ENCODE data around the gene PPFIBP2. TPM values are rescaled to one million over a fixed set of nuclear protein-coding genes. Genes with fewer than 3 reads are reported as not detected.
"Not testable (repeated sequence)": the region's sequence is repeated elsewhere in the genome, so short reads cannot be mapped to it uniquely, and the experiment has no call there.

The PPFIBP2 gene
- total RNA-seq, 1 experiment from 2014 or later, result 2.5 TPM

GRCh38 chr11:7499081-7499480 is 14.7 kb upstream of the PPFIBP2 start:
- DNase-seq (ENCODE audit: low read depth), result no peak

GRCh38 chr11:7500251-7500650 is 13.5 kb upstream of the PPFIBP2 start:
- no peak for DNase-seq (ENCODE audit: low read depth)

GRCh38 chr11:7501251-7501650 is 12.5 kb upstream of the PPFIBP2 start:
- DNase-seq (ENCODE audit: low read depth), result no peak

DNA sequence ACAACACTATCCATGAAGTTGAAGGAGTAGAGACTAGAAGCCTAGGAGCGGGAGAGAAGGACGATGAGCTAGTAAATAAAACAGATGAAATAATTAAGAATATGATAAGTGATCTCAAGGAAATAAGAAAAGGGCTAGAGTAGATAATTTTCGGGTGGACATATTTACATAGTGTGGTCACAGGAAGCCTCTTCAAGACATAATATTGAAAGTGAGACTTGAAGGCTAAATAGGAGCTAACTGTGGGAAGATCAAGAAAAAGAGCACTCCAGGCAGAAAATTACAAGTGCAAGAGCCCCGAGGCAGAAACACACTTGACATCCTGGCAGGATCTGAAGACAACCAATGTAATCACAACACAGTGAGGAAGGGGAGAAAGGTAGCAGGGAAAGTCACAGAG is 11.9 kb upstream of the PPFIBP2 start:
- no peak for DNase-seq (ENCODE audit: low read depth)

- DNase-seq (ENCODE audit: low read depth), result no peak
Measured at GRCh38 chr11:7506243-7506642, 7.6 kb upstream of the PPFIBP2 start.

DNA sequence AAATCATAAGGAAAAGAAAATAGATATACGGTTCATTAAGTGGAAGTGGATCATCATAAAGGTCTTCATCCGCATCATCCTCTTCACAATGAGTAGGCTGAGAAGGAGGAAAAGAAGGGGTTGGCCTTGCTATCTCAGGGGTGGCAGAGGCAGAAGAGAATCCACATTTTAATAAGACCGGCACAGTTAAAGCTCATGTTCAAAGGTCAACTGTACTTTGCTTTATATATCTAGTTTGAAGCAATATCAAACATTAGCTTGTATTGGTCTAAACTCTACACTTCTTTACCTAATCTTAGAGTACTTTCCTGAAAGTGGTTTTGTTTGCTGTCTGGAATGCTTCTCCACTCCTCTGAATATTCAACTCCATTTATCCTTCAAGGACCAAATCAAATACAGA is 5.7 kb upstream of the PPFIBP2 start:
- DNase-seq (ENCODE audit: low read depth), result no peak

GRCh38 chr11:7509966-7510365 is 3.8 kb upstream of the PPFIBP2 start:
- DNase-seq (ENCODE audit: low read depth), result no peak

DNA sequence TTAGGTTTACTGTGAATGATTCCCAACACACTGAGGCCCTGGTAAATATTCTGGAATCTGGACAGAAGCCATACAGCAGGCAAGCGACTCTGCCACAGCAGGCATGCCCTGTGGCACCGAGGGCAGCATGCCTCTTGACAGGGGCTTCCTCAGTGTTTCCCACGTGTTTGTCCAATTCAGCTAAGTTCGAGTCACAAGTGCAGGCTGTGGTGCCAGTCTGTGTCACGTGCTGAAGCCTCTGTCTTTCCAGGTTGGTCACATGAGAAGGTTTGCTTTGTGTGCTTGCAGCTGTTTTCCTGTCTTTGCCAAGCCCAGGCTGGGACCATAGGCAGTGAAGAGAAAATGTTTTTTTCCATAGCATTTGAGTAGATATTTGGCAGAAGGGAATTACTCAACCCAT is 2.4 kb upstream of the PPFIBP2 start:
- DNase-seq (ENCODE audit: low read depth), result no peak

GRCh38 chr11:7512525-7513233 is 1.1 kb upstream of the PPFIBP2 start:
- DNase-seq (ENCODE audit: low read depth), result no peak

DNA sequence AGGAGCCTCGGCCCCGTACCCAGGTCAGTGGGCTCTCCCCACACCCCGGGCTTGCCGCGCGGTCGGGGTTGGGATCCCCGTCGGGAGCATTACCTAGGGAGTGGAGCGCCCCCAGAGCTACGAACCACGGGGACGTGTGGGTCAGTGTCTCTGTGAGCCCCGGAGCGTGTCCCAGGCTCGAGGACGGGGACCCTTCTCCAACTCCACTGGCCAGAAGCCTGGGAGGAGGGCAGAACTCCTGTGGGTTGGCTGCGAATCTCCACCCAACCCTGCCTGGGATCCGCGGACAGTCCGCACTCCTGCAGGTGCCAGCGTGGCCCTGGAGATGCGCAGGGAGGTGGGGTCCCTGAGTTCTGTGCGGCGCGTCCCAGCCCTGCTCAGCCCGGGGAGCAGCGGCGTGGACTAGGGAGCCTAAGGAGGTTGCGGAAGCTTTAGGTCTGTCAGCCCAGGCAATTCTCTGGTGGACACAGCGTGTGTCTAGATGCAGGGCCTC is 346 bp downstream of the PPFIBP2 start:
- no peak for DNase-seq (ENCODE audit: low read depth)

GRCh38 chr11:7515447-7515886 is 1.7 kb downstream of the PPFIBP2 start:
- no peak for DNase-seq (ENCODE audit: low read depth)

DNA sequence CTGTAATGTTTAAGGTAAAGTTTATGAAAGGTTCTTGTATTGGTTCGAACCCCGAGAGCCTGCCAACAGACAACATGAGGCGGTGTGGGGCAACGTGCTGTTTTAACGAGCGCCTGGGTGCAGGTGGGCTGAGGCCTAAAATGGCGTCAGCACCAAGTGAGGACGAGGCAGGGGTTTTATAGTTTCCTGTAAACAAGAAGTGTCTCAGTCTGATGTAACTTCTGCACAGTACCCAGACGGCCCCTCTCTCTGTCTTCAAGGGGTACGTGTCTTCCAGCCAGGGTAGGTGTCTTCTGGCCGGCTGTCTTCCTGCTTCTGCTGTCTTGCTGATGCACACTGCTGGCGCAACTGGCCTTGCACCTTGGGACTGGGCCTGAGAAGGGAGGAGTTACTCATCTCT is 2.7 kb downstream of the PPFIBP2 start:
- DNase-seq (ENCODE audit: low read depth), result no peak

GRCh38 chr11:7517743-7518142 is 3.9 kb downstream of the PPFIBP2 start:
- not testable (repeated sequence) for DNase-seq (ENCODE audit: low read depth)

- DNase-seq (ENCODE audit: low read depth), result no peak
Measured at GRCh38 chr11:7518811-7519562, 5.2 kb downstream of the PPFIBP2 start.

DNA sequence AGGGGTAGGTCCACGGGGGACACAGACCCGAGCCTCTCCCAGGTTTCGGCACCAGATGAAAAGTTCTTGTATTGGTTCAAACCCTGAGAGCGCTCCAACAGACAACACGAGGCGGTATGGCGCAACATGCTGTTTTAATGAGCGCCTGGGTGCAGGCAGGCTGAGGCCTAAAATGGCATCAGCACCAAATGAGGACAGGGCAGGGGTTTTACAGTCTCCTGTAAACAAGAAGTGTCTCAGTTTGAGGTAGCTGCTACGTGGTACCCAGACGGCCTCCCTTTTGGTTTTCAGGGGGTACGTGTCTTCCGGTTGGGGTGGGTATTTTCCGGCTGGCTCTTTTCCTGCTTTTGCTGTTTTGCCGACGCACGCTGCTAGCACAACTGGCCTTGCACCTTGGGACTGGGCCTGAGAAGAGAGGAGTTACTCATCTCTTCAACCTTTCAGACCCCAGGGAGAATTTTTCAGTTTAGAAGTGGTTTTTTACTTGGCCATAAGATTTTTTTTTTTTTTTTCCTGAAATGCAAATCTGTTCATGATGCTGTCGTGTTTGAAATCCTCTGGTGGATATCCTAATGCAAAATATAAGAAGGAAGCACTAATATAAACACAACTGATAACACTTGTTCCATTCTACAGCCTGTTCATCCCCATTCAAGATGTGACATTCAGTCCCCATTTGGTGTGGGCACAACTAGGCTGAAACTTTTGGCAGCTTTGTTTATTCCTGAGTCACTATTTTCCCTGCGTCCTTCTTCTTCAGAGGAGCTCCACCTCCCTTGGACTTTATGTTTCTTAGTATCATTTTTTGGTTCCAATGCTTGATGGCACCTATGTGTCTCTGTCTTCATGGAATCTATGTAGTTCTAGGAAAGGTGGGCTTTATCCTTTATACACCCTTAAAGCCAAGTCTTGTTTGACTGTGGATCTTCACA is 6.5 kb downstream of the PPFIBP2 start:
- no peak for DNase-seq (ENCODE audit: low read depth)

DNA sequence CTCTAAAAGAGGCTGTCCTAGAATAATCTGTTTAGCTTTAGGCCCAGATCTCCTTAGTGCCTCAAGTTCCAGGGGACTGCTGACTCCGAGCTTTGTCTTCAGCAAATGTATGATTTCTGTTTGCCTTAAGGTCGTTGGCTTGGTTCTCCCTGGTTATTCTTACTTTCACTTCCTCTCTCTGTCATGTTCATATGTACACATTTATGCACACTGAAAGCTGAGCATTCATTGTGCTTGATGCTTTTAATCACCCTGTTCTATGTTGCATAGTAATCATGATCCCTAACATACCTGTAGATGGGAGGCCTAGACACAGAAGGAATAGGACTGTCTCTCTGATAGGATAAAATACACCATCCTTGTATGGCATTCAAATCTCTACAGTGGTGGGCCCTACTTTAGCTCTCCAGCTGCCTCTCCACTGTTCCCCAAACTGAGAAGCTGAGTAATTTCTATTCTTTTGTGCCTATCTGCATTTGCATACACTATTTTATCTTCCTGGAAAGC is 7.2 kb downstream of the PPFIBP2 start:
- DNase-seq (ENCODE audit: low read depth), result no peak

GRCh38 chr11:7522121-7522520 is 8.3 kb downstream of the PPFIBP2 start:
- DNase-seq (ENCODE audit: low read depth), result no peak

DNA sequence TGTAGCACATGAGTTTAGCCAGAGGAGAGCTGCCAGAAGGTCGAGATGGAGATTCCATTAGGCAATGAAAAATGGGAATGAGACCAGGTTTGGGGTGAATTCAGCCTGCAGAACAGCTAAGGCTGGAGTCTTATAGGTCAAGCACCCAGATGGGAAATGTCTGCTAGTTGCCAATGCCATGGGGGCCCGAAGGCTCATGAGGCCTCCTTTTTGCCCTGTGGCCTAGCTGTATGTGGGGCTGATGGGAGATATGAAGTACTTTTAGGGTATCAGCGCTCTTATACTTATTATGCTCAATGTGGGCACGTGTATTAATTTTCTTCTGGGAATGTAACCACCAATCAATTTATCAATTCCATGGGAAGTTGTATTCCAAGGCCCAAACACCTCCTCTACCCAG is 8.7 kb downstream of the PPFIBP2 start:
- DNase-seq (ENCODE audit: low read depth), result no peak

- DNase-seq (ENCODE audit: low read depth), result no peak
Measured at GRCh38 chr11:7523416-7524210, 9.8 kb downstream of the PPFIBP2 start.

DNA sequence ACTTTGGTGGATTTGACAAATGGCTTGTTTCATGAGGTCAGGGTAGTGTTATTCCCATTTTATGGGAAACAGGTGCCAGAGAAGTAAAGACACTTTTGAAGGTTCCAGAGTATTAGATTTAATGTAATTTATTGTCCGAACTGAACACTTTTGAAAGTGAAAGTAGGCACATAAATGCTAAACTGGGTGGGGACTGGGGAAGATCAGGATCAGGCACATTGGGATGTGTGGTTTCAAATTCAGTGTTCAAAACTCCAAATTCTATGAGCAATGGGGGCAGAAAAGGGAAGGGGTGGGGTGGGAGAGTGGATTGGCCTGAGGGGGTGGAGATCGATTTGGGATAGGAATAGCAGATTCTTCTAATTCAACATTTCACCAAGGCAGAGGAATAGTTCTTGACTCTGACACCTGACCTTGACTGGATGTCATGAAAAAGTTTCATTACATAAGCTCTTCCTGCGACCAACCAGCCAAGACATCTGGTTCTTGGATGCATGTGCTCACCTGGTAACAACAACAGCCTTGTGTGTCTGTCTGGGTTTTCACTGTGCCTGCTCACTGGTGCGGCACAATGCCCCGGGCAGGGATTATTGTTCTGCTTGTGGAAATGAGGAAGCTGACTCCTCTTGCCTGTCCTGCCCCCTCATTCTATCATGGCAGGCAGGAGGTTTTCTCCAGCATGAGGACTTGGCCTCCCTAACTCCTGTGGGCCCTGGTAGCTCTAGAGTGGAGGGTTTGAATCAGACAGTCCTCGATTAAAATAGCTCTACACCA is 10.8 kb downstream of the PPFIBP2 start:
- no peak for DNase-seq (ENCODE audit: low read depth)

All from M059J (cell line).